ENCODE data around the gene RBM19.

The RBM19 gene

DNA sequence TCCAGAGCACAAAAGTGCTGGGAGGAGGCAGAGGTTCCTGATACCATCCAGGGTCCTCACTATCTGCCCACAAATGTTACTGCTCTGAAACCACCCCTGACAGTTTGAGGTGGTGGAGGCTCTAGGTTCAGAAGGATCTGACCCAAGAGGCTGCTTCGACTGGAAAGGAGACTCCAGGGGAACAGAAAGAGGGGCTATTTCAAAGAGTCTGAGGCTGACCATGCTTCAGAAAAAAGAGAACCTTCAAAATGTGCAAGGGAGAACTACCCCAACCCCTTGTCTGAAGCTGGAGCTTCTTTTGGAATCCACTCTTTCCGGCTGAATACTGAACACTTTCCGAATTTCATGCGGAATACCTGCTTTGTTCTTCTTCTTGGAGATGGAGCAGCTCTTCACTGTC is 41.8 kb downstream of the RBM19 start:
- Histone ChIP-seq H3K9ac (ENCODE audit: low read depth, low read length) (no peak overlapping the region), H3K9me3 (ENCODE audit: insufficient read depth, low read depth, low read length) (no peaks in the 10 kb centered on the region), H3K4me1 (ENCODE audit: insufficient read depth, low read length) (peaks cover 4% of the 10 kb centered on the region; the same call in 1 of the 2 replicates), H3K27me3 (ENCODE audit: insufficient read depth, low read length) (no peaks in the 10 kb centered on the region), H3K36me3 (ENCODE audit: insufficient read depth, low read length) (peaks cover 65% of the 10 kb centered on the region), H3K4me3 (ENCODE audit: low read length) (no peak overlapping the region), H3K27ac (ENCODE audit: low read depth, low read length) (no peak overlapping the region)
- WGBS = 69% methylated on average over 4 of the region's 4 CpGs

GRCh38 chr12:113923251-113923650 is 42.9 kb downstream of the RBM19 start:
- Histone ChIP-seq H3K27ac (ENCODE audit: low read depth, low read length) (no peak overlapping the region), H3K9me3 (ENCODE audit: insufficient read depth, low read depth, low read length) (no peaks in the 10 kb centered on the region), H3K4me1 (ENCODE audit: insufficient read depth, low read length) (no peaks in the 10 kb centered on the region), H3K4me3 (ENCODE audit: low read length) (no peak overlapping the region), H3K9ac (ENCODE audit: low read depth, low read length) (no peak overlapping the region), H3K27me3 (ENCODE audit: insufficient read depth, low read length) (no peaks in the 10 kb centered on the region), H3K36me3 (ENCODE audit: insufficient read depth, low read length) (peaks cover 72% of the 10 kb centered on the region)
- WGBS = 92% methylated on average over 5 of the region's 5 CpGs

GRCh38 chr12:113921430-113921829 is 44.7 kb downstream of the RBM19 start:
- Histone ChIP-seq H3K9me3 (ENCODE audit: insufficient read depth, low read depth, low read length) (no peaks in the 10 kb centered on the region), H3K27ac (ENCODE audit: low read depth, low read length) (no peak overlapping the region), H3K27me3 (ENCODE audit: insufficient read depth, low read length) (no peaks in the 10 kb centered on the region), H3K4me1 (ENCODE audit: insufficient read depth, low read length) (no peaks in the 10 kb centered on the region), H3K4me3 (ENCODE audit: low read length) (no peak overlapping the region), H3K9ac (ENCODE audit: low read depth, low read length) (no peak overlapping the region), H3K36me3 (ENCODE audit: insufficient read depth, low read length) (peaks cover 82% of the 10 kb centered on the region)
- 93% methylated on average over 3 of the region's 3 CpGs for WGBS

- no peaks in the 10 kb centered on the region for H3K27me3 ChIP-seq (ENCODE audit: insufficient read depth, low read length)
These were observed 46.3 kb downstream of the RBM19 start for GRCh38 chr12:113919791-113920190.

GRCh38 chr12:113918306-113918705 is 47.8 kb downstream of the RBM19 start:
- H3K4me1 ChIP-seq (ENCODE audit: insufficient read depth, low read length) = 0 out of 2 replicates have a peak, but pooled peaks cover 1% of the 10 kb centered on the region
- WGBS = 96% methylated on average over 13 of the region's 13 CpGs
- H3K9me3 ChIP-seq (ENCODE audit: insufficient read depth, low read depth, low read length) = no peaks in the 10 kb centered on the region
- no peak overlapping the region for H3K27ac ChIP-seq (ENCODE audit: low read depth, low read length)
- no peak overlapping the region for H3K9ac ChIP-seq (ENCODE audit: low read depth, low read length)
- peaks cover 74% of the 10 kb centered on the region for H3K36me3 ChIP-seq (ENCODE audit: insufficient read depth, low read length)
- H3K27me3 ChIP-seq (ENCODE audit: insufficient read depth, low read length) = no peaks in the 10 kb centered on the region
- H3K4me3 ChIP-seq (ENCODE audit: low read length) = no peak overlapping the region

More at GRCh38 chr12:113919791-113920190, 46.3 kb downstream of the RBM19 start:
- H3K36me3 ChIP-seq (ENCODE audit: insufficient read depth, low read length) = peaks cover 78% of the 10 kb centered on the region
- H3K9ac ChIP-seq (ENCODE audit: low read depth, low read length) = no peak overlapping the region
- H3K27ac ChIP-seq (ENCODE audit: low read depth, low read length) = no peak overlapping the region
- H3K9me3 ChIP-seq (ENCODE audit: insufficient read depth, low read depth, low read length) = no peaks in the 10 kb centered on the region
- no peaks in the 10 kb centered on the region for H3K4me1 ChIP-seq (ENCODE audit: insufficient read depth, low read length)
- no peak overlapping the region for H3K4me3 ChIP-seq (ENCODE audit: low read length)
- WGBS = 96% methylated on average over 5 of the region's 5 CpGs

- 96% methylated on average over 5 of the region's 5 CpGs for WGBS
- Histone ChIP-seq H3K36me3 (ENCODE audit: insufficient read depth, low read length) (peaks cover 67% of the 10 kb centered on the region), H3K27me3 (ENCODE audit: insufficient read depth, low read length) (no peaks in the 10 kb centered on the region)
These were observed 48.7 kb downstream of the RBM19 start for GRCh38 chr12:113917393-113917792.

DNA sequence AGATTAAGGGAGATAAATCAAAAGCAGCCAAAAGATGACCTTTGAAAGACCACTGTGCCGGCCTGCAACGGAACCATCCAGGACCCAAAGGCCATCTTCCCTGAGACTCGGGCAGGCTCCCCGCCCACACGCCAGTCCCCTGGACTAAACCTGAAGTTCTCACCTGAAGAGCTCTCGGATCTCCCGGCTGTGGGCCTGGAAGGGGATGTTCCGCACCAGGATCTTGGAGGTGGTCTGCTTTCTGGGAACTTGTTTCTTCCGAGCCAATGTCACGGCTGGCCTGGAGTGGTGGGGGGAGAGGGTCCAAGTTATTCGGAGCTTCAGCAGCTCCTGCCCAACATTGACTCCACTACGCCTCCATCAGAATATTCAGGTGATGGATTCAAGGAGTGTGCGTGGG is 51.3 kb downstream of the RBM19 start:
- Histone ChIP-seq H3K27me3 (ENCODE audit: insufficient read depth, low read length) (no peaks in the 10 kb centered on the region), H3K4me1 (ENCODE audit: insufficient read depth, low read length) (peaks cover 7% of the 10 kb centered on the region; the same call in 1 of the 2 replicates), H3K4me3 (ENCODE audit: low read length) (no peak overlapping the region), H3K36me3 (ENCODE audit: insufficient read depth, low read length) (peaks cover 67% of the 10 kb centered on the region), H3K27ac (ENCODE audit: low read depth, low read length) (no peak overlapping the region), H3K9me3 (ENCODE audit: insufficient read depth, low read depth, low read length) (no peaks in the 10 kb centered on the region), H3K9ac (ENCODE audit: low read depth, low read length) (no peak overlapping the region)
- WGBS = 95% methylated on average over 13 of the region's 13 CpGs

More at GRCh38 chr12:113917393-113917792, 48.7 kb downstream of the RBM19 start:
- no peak overlapping the region for H3K4me3 ChIP-seq (ENCODE audit: low read length)
- no peak overlapping the region for H3K9ac ChIP-seq (ENCODE audit: low read depth, low read length)
- peaks cover 7% of the 10 kb centered on the region; the same call in 1 of the 2 replicates for H3K4me1 ChIP-seq (ENCODE audit: insufficient read depth, low read length)
- no peak overlapping the region for H3K27ac ChIP-seq (ENCODE audit: low read depth, low read length)
- no peaks in the 10 kb centered on the region for H3K9me3 ChIP-seq (ENCODE audit: insufficient read depth, low read depth, low read length)

DNA sequence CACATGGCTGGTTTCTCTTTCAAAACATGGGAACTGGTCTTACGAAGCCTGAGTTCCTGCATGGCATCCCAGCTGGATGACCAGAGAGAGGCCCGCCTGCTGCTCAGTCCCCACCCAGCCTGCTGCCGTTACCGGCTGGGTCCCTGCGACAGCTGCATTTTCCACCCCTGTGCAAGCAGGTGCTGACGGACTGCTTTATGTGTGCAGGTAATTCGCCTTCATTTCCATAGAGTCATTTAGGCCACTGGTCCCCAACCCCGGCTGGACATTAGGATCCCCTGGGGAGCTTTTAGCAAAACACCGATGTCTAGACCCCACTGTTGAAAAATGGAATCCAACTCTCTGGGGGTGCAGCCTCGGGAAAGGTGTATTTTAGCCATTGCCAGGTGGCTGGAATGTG is 51.9 kb downstream of the RBM19 start:
- peaks cover 7% of the 10 kb centered on the region; the same call in 1 of the 2 replicates for H3K4me1 ChIP-seq (ENCODE audit: insufficient read depth, low read length)
- no peak overlapping the region for H3K9ac ChIP-seq (ENCODE audit: low read depth, low read length)
- no peaks in the 10 kb centered on the region for H3K9me3 ChIP-seq (ENCODE audit: insufficient read depth, low read depth, low read length)
- no peaks in the 10 kb centered on the region for H3K27me3 ChIP-seq (ENCODE audit: insufficient read depth, low read length)
- 92% methylated on average over 10 of the region's 10 CpGs for WGBS
- H3K27ac ChIP-seq (ENCODE audit: low read depth, low read length) = no peak overlapping the region
- H3K4me3 ChIP-seq (ENCODE audit: low read length) = no peak overlapping the region
- peaks cover 73% of the 10 kb centered on the region for H3K36me3 ChIP-seq (ENCODE audit: insufficient read depth, low read length)

GRCh38 chr12:113912760-113913329 is 53.3 kb downstream of the RBM19 start:
- Histone ChIP-seq H3K27me3 (ENCODE audit: insufficient read depth, low read length) (no peaks in the 10 kb centered on the region), H3K27ac (ENCODE audit: low read depth, low read length) (no peak overlapping the region), H3K4me1 (ENCODE audit: insufficient read depth, low read length) (peaks cover 7% of the 10 kb centered on the region; the same call in 1 of the 2 replicates), H3K36me3 (ENCODE audit: insufficient read depth, low read length) (peaks cover 66% of the 10 kb centered on the region), H3K9me3 (ENCODE audit: insufficient read depth, low read depth, low read length) (no peaks in the 10 kb centered on the region), H3K9ac (ENCODE audit: low read depth, low read length) (no peak overlapping the region), H3K4me3 (ENCODE audit: low read length) (no peak overlapping the region)
- 54% methylated on average over 13 of the region's 13 CpGs for WGBS

- Histone ChIP-seq H3K27me3 (ENCODE audit: insufficient read depth, low read length) (no peaks in the 10 kb centered on the region), H3K4me3 (ENCODE audit: low read length) (no peak overlapping the region), H3K27ac (ENCODE audit: low read depth, low read length) (no peak overlapping the region), H3K9me3 (ENCODE audit: insufficient read depth, low read depth, low read length) (no peaks in the 10 kb centered on the region), H3K36me3 (ENCODE audit: insufficient read depth, low read length) (peaks cover 59% of the 10 kb centered on the region), H3K4me1 (ENCODE audit: insufficient read depth, low read length) (peaks cover 7% of the 10 kb centered on the region; the same call in 1 of the 2 replicates), H3K9ac (ENCODE audit: low read depth, low read length) (no peak overlapping the region)
- 91% methylated on average over 14 of the region's 14 CpGs for WGBS
These were observed 54.0 kb downstream of the RBM19 start for GRCh38 chr12:113911971-113912759.

GRCh38 chr12:113910751-113911272 is 55.3 kb downstream of the RBM19 start:
- Histone ChIP-seq H3K36me3 (ENCODE audit: insufficient read depth, low read length) (peaks cover 61% of the 10 kb centered on the region), H3K9me3 (ENCODE audit: insufficient read depth, low read depth, low read length) (no peaks in the 10 kb centered on the region), H3K27me3 (ENCODE audit: insufficient read depth, low read length) (no peaks in the 10 kb centered on the region), H3K4me1 (ENCODE audit: insufficient read depth, low read length) (peaks cover 7% of the 10 kb centered on the region; the same call in 1 of the 2 replicates), H3K4me3 (ENCODE audit: low read length) (no peak overlapping the region), H3K9ac (ENCODE audit: low read depth, low read length) (no peak overlapping the region), H3K27ac (ENCODE audit: low read depth, low read length) (no peak overlapping the region)
- 83% methylated on average over 6 of the region's 6 CpGs for WGBS
